HG02852 (cell line): Measurements from ENCODE around the gene TFAP2E.

Experiments used
- ATAC-seq: cut with Tn5 transposase; IDR thresholded peaks from one replicate; pipeline ENCODE4 v1.9.1; 2021; ENCODE audit warnings: mild to moderate bottlenecking, moderate library complexity; ENCODE audit not compliant: unreplicated experiment

The TFAP2E gene

DNA sequence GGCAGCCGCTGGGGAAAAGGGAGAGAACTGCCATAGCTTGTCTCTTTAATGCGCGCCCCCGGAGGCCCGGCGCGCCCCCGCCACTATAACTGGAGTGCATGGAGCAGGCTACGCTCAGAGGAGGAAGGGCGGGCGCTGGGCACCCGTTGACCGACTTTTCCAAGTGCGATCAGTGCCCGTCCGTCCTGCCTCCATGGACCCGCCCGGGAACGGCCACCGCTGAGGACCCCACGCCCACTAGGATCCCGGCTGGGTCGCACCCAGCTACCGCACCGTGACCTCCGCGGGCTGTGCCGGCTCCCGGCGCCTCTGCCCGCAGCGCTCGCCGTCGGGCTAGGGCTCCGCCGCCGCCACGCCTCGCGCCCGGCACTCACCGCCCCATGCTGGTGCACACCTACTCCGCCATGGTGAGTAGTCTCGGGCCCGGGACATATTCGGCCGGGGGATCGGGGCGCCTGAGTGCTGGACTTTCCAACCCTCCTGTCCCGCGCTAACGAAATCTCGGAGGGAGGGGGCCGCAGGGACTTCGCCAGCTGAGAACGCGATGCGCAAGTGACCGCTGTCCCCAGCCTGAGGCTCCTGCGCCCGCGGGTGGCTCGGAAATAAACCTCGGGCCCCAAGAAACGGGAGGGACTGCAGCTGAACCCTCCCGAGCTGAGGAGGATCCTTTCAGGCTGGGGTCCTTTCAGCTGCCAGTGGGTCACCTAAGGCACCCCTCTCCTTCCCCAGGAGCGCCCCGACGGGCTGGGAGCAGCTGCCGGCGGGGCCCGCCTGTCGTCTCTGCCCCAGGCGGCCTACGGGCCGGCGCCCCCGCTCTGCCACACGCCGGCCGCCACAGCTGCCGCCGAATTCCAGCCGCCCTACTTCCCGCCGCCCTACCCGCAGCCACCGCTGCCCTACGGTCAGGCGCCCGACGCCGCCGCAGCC is at the start of gene TFAP2E:
Gene TFAP2E, plus strand, starts transcription at position 117 of the 927 bp plus-strand sequence. Its CDS starts 264 bp downstream, at position 381.
- no peak for ATAC-seq

DNA sequence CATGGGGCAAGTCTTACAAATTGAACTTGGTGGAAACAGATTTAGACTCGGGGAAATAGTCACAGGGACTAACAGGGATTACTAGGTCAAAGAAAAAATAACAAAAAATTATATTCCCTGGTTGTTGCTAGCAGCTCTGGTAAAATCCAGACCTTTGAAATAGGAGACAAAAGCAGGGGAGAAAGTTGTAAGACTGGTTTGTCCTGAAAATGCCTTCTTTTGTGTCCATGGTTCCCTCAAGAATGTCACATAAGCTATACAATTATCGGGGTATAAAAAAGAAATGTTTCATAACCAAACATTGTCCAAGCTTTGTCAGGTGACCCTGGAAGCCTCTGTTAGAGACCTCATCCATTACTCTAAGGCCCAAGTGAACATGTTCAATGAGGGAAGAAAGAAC is 49.0 kb upstream of the TFAP2E start:
- ATAC-seq: no peak

DNA sequence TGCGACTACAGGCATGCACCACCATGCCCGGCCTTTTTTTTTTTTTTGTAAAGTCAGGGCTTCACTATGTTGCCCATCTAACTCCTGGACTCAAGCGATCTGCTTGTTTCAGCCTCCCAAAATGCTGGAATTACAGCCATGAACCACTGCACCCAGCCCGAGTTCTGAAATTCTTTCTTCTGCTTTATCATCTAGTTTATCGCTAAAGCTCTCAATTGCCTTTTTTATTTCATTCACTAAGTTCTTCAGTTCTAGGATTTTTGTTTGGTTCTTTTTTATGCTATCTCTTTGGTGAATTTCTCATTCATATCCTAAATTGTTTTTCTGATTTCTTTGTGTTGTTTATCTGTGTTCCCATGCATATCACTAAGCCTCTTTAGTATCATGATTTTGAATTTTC is 42.9 kb upstream of the TFAP2E start:
- ATAC-seq: no peak

DNA sequence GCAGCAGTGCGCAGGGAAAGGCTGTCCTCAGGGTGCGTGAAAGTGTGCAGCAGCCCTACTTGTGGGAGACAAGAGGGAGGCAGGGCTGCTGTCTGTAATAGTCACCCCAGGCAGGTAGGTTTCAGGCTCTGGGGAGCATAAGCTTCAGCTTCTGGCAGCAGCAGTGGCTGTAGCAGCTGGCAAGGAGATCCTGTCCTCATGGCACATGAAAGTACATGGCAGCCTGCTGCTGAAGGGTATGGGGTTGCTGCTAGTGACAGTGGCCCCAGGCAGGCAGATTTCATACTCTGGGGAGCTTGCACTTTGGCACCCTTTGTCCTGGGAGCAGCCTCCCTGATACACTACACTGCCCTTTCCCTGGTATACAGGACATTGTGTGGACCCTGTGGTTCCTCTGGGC is 42.2 kb upstream of the TFAP2E start:
- no peak for ATAC-seq

DNA sequence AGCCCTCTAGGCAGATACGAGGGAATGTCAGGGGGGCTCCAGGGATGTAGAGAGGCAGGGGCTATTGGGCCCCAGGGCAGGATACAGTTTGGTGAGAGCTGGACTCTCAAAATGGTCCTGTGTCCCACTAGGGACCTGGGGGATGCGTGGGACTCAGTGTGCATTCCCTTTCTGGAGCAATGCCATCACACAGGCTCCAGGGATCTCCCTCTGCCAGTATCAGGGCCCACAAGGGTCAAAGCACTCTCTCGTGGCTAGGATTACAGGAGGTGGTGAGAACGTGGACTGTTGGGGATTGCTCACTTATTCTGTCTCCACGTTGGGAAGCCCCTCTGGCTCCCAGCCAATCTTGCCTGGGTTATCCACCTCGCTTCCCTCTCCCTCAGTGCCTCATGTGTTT is 41.7 kb upstream of the TFAP2E start:
- no peak for ATAC-seq

DNA sequence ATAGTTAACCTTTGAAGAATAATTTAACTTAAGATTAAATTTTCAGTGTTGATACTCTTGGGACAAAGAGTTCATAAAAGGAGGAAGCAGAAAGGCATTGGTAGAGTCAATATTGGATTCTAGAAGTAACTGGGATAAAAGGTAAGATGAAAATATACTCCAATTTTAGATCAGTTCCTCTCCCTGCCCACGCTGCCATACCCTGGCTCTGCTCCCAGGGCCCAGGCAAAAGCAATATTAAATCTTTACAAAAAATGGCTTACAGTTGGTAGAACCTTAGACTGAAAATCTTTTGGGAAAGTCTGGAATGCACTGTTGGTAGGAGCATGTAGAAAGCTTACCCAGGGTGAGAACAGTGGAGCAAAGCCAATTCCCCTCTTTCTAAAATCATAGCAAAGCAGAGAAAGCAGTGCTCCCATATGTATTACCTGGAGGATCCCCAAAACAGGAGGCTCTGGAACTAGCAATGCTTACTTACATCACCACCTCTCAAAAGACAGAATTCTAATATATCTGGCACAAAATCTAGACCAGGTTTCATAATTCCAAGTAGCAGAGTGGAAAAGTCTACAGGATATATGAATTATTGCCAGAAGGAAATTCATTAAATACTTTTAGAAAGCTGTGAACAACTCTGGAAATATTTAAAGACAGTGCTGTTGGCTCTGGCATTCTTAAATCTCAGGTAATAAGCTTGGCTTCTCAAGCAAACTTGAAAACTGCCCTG is 40.5 kb upstream of the TFAP2E start:
- ATAC-seq: no peak

DNA sequence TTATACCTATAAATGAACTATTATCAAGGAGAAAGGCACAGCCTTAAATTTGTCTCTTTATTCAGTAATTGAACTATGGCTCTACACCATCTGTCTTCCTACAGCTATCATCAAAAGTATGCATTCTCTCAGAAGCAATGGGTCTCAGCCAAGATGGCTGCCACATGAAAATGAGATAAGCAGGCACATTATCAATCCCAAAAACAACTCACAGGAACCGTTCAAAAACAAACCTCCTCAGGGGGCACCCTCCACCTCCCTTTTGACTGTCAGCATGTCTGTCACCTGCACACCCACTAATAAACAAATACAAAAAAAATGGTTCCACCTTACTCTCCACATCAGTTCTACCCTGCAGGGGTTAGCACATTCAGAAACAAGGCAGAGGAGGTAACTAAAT is 39.5 kb upstream of the TFAP2E start:
- no peak for ATAC-seq

DNA sequence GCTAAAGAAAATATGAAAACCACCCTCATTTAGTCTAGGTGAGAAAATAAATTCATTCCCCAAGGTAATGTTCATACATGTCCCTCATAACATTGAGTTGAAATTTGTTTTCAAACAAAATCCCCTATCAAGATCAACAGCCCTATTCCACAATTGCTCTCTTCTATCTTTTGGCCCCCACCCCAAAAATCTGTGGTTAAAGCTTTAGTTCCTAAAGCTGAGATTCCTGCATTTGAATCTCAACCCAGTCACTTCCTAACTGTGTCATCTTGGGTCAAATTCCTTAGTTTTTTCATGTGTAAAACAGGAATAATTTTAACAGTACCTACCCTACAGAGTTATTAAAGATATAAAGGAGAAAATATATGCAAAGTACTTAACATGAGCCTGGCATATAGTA is 37.9 kb upstream of the TFAP2E start:
- no peak for ATAC-seq

DNA sequence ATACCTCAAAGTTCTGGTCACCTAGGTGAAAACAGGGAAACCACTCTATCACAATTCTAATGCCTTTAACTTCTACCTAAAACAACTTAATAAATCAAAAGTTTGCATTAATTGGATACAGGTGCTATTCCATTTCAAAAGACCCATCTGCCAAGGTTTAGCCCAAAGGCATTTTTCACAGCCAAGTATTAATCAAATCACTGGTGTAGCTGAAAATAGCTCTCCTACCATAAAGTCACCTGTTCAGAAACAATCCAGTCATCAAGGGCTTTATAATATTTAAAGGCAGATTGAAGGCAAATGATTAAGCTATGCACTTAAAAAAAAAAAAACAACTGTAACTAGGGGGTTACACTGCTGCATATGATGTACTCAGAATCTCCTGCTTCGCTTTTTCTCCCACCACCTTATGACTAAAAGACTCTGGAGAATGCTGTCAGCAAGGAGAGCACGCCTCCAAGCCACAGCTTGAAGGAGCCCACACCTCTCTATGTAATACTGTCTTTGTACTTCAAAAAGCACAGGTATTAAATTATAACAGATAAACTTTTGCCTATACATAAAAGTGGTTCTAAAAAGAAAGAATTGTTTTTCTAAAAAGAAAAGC is 36.5 kb upstream of the TFAP2E start:
- ATAC-seq: no peak

DNA sequence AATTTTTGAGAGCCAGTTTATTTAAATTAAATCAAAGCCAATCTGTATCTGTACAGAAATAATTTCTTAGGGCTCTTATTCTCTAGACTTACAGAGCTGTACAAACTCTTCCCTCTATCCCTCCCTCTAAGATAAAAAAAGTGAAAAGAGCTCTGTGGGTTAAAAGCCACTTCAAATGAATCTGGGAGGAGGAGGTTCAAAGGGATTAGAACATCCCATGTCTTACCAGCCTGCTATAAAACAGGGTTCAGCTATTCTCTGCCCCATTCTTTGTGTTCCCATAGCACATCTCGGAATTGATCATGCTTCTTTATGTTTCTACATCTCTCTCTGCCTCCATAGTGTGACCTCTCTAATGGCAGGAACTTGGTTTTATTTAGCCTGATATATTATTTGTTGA is 35.3 kb upstream of the TFAP2E start:
- no peak for ATAC-seq

DNA sequence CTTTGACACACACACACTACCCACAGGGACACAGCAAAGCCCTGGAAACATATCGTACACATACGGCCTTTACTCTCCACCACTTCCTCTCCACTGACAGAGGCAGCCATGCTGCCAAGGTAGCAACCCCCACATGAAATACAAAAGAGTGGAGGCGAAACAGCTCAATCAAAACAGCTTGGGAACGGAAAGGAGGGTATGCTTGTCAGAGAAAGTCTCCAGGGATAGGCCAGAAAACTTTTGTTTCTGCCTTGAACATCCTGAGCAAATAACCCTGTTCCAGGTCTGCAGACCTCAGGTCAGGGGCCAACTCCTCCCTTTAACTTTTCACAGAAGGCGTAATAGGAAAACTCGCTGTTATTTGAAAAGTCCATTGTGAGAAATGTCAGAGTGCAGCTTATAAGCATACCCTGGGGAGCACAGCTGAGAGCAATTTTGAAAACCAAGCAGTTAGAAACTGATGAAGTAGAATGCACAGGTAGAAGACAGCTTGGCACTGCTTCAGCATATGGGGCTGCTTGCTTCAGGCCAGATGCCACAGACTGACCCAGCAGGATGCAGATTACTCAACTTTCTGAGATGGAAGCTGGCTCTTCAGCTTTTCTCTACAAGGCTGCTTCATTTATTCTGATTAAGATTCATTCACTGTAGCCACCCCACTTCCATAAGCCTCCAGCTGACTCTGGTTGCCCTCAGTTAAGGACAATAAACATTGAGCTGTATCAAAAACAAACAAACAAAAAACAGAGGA is 33.9 kb upstream of the TFAP2E start:
- ATAC-seq: peak; percentile 57

DNA sequence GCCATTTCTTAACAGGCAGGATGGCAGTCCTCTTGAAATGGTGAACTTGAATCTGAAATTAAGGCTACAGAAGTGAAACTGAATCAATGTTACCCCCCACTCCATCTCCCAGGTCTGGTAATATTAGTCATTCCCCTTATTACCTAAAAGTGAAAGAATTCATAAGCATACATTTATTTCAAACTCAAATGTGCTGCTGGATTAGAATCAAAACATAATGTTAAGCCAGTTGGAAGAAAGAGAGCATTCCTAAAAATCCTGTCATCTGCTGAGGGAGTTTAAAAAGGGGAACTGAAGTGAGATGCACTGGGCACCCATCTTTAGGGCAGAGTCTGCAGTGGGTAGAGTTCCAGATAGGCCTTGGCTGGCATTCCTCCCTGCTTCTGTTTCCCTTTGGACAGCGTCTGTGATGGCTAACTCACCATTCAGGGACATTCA is 33.3 kb upstream of the TFAP2E start:
- ATAC-seq: no peak

DNA sequence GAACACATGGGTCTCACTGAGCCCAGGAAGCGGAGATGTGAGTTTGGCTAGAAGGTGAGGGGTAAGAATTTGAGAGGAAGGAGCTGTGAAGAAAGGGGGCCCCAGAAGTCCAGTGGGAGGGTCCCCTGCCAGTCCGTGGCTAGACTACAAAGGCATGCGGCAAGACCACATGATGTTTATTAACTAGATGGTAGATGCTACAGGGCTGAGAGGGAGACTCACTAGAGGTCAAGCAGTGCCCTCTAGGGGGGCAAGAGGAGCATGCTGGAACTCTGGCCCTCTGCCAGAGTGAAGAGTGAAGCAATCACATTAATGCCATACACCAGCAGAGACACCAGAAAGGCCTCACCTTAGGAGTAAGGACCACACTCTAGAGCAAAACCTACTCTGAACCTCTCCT is 28.1 kb upstream of the TFAP2E start:
- ATAC-seq: no peak

DNA sequence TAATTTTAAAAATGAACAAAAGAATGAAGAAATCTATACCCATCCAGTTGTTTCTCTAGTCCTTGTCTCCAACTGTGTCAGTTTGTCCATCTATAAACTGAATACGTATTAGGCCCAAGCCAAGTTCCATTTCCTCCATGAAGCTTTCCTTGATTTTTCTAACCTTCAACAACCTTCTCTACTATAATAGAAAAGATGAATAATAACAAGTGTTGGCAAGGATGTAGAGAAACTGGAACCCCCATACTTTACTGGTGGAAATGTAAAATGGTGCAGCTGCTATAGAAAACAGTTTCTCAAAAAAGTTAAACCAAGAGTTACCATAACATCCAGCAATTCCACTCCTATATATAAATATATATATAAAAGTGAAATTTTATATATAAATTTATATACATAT is 26.5 kb upstream of the TFAP2E start:
- ATAC-seq: no peak

DNA sequence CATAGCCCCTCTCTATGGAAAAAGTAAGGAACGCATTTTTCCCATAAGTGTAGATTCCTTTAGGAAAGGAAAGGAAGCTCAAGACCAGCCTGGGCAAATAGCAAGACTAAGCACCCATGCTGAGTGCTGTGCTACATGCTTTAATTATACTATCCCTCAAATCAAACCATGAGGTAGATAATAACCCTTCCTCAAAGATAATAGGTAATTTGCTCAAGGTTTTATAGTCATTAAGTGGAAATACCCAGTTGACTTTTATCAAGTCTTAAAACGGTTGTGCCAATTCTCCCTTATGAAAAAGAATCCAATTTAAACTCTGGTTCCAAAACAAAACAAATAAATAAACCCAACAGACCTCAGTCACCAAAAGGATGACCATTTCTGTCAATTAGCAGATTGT is 19.3 kb upstream of the TFAP2E start:
- no peak for ATAC-seq

DNA sequence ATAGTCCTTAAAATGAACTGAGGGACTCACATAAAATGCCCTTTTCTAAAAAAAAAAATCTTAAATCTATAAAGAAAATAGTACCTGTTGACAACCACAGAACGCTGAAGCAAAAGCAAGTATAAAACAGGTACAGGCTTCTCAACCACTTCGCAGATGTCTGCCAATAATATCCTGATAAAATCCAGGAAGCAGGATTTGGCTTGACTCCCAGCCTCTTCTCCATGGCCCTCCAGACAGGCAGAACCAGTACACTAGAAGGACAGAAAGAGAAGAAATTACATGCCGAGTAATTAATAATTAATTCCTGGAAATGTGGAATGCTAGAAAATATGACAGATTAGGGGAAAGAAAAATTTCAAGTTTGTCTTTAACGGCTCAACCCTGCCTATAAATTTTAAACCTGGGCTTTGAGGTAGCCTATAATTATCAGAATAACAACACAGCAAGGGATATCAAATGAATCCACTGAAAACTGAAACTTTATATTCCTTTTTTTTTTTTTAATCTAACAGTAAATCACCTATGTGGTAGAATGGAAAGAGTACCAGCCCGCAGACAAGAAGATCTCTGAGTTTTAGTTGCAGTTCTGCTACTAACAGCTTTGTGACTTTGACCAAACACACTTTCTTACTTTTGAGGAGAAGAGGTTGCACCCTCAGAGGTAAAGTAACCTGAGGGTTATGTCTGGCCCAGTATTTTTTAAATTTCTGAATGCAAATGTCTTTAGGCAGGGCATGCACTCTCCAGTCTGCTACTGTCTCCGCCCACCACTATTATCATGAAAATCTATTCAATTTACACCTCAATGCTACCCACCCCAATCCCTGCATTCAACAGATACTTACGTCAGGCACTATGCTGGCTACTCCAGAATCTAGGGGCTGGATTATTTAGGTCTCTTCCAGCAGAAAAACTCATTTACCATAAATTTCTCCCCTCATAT is 18.6 kb upstream of the TFAP2E start:
- no peak for ATAC-seq

DNA sequence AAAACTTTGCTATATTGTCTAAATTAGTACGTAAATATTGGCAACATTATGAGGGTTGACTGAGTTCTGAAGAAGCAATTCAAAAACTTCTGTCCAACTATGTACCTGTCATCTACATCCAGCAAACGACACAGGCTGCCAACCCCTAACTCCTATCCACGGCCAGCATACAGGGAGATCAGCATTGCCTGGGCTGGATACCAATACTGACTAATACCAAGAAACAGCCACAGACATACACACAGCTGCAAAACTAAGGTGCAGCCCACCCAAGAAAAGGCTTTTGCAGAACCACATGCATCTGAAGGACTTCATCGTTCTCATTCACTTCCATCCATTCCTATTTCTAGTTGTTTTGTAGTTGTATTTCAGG is 17.9 kb upstream of the TFAP2E start:
- no peak for ATAC-seq

DNA sequence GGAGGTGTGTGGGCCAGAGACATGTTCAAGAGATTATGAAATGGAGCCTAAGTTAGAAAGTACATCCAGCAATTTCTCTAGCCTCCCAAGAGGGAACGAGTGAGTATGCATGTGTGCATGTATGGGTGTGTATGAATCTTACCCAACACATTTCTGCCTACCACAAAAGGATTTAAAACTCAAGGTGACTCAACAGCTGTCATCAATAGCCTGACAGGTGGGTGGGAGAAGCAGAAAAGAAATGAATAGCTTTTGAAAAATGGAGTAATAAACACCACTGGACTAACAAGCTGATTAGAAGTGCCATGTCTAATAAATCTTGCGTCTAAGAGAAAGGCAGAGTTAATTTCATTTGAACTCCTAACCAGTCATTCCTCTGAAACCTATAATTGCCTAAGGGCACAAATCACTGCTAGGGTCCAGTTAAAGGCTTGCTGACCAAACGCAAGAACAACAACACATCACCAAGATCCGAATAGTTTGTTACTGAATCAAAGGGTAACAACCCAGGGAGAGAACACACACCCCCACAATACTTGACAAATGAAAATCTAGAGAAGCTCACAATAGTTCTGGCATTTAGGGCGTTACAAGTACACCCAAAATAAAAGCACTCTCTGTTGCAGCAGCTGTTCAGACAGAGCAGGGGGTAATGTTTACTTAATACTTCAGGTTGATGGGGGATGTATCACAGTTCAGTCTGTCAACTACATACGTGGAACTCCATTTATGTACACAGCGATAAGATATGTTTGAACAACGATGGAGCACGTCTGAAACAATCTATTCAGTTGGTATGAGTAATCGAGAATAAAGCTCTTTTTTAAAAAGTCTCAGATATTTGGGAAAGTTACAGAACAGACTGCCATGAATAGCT is 17.3 kb upstream of the TFAP2E start:
- no peak for ATAC-seq
